GM20000 (cell line): ENCODE results near the gene ADM2.

Experiments
- DNase-seq: peaks from one replicate; pipeline ENCODE4 v3.0.0; 2012; ENCODE audit warnings: low spot score
- TF ChIP-seq, protein P1 (sequence below): IDR thresholded peaks from 2 replicates; pipeline ENCODE4 v1.5.1; 2012; ENCODE audit warnings: mild to moderate bottlenecking, control low read depth; ENCODE audit errors: extremely low read depth, missing control alignments

Gene ADM2

DNA sequence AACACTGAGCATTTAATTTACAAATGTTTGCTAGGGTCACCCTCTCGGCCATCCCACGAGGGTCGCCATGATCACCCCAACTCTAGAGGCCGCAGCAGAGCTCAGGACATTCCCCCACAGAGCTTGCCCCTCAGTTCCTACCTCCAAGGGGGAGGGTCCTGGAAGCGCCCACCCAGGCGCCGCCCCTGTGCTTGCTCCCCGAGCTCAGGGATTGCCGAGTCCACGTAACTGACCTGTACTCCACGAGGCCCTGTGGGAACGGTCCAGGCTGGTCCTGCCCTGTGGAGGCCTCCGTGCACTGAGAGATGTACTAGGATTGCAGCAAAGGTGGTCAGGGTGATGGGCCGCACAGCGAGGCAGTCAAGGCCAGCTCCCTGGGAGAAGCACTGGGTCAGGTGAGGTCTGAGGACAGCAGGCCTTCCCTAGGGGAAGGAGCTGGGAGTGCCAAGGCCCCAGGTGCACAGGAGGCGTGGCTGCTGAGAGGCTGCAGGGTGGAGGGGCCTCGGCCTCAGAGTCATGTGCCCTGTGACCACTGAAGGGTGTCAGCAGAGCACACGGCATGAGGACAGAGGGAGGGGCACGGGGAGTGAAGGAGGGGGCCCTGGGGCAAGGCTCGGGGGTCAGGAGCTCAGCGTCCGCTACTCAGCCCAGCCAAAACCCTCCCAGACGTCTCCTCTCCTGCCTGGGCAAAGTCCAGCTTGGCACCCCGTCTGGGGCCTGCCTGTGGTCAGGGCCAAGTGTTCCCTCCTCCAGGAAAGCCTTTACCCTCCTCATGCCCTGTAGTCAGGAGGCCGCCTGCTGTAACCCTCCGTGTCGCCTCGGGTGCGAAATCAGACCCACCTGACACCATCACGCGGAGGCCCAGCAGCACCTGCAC, 2.9 kb downstream of the ADM2 start:
- no peak for DNase-seq
- TF ChIP-seq, protein P1, sequence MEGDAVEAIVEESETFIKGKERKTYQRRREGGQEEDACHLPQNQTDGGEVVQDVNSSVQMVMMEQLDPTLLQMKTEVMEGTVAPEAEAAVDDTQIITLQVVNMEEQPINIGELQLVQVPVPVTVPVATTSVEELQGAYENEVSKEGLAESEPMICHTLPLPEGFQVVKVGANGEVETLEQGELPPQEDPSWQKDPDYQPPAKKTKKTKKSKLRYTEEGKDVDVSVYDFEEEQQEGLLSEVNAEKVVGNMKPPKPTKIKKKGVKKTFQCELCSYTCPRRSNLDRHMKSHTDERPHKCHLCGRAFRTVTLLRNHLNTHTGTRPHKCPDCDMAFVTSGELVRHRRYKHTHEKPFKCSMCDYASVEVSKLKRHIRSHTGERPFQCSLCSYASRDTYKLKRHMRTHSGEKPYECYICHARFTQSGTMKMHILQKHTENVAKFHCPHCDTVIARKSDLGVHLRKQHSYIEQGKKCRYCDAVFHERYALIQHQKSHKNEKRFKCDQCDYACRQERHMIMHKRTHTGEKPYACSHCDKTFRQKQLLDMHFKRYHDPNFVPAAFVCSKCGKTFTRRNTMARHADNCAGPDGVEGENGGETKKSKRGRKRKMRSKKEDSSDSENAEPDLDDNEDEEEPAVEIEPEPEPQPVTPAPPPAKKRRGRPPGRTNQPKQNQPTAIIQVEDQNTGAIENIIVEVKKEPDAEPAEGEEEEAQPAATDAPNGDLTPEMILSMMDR, result no peak

DNA sequence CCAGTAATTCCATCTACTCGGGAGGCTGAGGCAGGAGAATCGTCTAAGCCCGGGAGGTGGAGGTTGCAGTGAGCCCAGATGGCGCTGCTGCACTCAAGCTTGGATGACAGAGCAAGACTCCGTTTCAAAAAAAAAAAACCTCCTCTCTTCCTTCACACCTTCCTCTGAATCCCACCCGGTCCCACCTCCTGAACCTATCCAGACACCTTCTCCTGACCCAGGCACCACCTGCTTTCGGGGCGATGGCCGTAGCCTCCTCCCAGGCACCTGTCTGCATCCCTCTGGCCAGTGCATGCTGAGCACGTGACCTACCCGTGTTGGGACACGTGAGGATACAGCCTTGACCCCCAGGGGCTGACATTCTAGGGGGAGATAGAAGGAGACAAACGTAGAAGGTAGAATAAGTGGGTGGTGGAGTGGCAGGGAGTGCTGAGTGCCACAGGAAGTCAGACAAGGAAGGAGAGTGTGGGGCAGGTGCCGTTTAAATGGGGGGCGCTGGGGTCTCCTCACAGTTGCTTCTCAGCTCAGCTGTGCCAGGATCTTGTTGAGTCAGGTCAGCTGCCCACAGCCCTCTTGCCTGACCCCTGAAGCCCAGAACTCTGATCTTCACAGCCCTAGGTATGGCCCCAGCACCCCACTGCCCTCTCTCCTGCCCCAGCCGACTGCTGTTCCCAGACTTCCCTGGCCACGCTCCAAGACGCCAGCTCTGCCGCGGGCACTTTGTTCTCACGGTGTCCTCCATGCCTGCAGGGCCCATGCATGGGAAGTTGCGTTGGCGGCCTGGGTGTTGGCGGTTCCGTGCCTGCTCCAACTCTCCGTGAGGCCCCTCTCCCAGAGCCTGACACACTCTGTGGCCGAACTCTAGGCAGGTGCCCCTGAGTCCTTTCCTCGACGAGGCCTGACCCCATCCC, 4.1 kb downstream of the ADM2 start:
- no peak for DNase-seq
- TF ChIP-seq, protein P1, result no peak

DNA sequence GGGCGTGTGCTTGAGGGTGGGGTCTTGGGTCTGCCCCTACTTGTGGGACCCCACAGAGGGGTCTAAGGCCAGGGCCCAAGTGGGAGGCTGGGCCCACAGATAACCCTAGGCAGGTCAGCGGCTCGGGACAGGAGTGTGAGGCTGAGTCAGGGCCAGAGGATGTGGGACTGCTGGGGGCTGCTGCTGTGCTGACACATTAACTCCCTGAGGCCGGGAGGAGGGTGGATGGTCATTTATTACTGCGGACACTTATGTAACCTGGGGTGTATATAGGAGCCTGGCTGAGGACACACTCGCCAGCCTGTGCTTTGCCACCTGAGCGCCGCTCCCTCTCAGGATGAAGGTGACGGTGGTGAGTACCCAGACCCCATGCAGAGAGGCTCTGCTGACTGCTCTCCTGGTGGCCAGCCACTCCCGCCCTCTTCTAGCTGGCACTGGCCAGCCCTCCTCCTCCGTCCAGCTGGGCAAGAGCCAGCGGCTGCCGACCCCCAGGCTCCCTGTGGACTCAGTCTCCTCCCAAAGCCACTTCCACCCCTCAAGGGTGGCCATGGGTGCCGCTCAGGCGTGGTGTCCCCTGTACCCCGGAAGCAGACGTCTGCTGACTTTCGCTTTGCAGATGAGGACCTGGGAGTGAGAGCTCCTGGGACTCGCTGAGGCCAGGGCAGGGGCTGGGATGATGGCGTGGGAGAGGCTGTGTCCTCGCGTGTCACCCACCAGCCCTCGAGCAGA, 5.4 kb downstream of the ADM2 start, which contains the start of gene MIOX:
MIOX (plus strand) TSS at position 299 of the 729 bp plus-strand sequence; CDS start at position 338, 39 bp downstream.
- TF ChIP-seq, protein P1, result no peak
- DNase-seq, result no peak

DNA sequence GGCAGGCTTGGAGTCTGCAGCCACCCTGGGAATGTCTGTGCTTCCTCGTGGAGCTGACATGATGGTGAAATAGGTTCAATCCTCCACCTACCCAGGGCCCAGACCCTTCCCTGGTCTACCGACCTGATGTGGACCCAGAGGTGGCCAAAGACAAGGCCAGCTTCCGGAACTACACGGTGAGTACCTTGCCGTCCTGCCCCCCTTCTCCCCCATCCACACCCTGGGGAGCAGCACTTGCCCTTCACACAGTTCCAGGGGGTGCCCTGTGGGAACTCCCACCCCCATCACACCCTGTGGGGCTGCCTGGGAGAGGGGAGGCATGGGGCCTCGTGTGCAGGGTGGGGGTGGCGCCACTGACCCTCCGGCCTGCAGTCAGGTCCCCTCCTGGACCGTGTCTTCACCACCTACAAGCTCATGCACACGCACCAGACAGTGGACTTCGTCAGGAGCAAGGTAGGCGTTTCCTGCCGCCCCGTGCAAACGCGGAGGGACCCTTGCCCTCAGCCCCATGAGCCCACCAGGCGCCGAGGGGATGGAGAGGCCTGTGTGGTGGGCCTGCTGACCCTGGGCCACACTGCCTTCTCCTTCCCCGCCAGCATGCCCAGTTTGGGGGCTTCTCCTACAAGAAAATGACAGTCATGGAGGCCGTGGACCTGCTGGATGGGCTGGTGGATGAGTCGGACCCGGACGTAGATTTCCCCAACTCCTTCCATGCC, 6.1 kb downstream of the ADM2 start:
- no peak for DNase-seq
- TF ChIP-seq, protein P1, result no peak

DNA sequence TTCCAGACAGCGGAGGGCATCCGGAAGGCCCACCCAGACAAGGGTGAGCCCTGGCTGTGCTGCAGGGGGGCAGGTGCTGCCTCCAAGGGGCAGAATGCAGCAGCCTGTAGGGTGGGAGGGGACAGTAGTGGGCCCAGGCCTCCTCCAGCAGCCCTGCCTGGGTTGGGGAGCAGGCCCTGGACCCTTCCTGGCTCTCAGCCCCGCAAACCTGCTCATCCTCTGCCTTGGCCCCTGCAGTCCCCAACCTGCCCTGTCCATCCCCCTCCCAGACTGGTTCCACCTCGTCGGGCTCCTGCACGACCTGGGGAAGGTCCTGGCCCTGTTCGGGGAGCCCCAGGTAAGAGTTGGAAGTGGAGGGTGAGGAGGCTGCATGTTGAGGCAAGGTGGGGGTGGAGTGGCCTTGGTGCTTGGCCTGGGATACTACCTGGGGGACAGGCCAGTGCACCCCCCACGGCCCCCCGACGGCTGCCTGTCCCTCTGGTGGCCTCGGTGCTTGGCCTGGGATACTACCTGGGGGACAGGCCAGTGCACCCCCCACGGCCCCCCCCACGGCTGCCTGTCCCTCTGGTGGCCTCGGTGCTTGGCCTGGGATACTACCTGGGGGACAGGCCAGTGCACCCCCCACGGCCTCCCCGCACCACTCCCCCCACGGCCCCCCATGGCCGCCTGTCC, 6.8 kb downstream of the ADM2 start:
- TF ChIP-seq, protein P1, result no peak
- DNase-seq, result no peak

DNA sequence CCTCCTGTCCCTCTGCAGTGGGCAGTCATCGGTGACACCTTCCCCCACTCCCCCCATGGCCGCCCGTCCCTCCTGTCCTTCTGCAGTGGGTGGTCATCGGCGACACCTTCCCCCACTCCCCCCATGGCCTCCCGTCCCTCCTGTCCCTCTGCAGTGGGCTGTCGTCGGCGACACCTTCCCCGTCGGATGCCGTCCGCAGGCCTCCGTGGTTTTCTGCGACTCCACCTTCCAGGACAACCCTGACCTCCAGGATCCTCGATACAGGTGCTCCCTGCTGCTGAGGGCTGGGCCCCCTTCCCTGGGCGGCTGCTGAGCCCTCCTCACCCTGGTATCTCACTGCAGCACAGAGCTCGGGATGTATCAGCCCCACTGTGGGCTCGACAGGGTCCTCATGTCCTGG, 7.5 kb downstream of the ADM2 start:
- TF ChIP-seq, protein P1, result no peak
- no peak for DNase-seq
